G401.6 (cell line): Measurements from ENCODE around the gene RASGEF1B.
A peak's percentile ranks its signal among the peaks of the same experiment; 100 is the strongest.
"Not testable (repeated sequence)": the region's sequence is repeated elsewhere in the genome, so short reads cannot be mapped to it uniquely, and the experiment has no call there.

Source experiments
- FAIRE-seq: peaks from 2 replicates; lab custom pipeline; 2012; peaks lifted over from hg19 to GRCh38; lab: Jason Lieb, UNC

RASGEF1B gene

DNA sequence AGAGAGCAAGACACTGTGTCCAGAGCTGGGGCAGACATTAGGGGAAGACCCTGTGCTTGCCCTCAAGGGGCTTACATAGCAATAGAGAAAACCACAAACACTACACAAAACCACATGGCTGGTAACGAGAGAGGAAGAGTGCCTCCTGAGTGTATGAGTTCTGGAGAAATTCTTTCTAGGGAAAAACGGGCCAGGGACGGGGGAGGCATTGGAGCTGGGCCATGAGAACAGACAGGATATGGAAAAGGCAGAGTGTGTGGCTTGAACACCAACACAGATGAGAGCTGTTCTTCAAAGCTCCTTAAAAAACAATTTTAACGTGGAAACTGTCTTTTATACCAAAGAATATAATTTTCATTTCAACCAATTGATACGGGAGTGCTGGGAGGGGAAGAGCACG is 42.7 kb downstream of the RASGEF1B start:
- no peak for FAIRE-seq

DNA sequence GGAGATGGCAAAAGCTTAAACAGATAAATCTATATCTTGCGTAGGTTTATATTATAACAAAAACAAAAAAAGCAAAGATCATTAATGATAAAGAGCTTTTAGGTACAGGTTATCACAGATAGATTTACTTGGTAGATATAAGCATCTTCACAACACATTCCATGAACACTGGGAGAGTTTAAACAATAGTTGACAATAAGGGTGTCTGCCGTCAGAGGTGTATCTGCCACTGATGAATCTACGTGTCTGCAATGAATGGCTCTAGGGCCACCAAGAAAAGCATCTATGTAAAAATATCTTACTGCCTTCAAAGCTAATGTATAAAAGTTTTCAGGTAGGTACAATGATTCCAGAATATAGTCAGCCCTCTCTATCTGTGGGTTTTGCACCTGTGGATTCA is 43.7 kb downstream of the RASGEF1B start:
- no peak for FAIRE-seq

DNA sequence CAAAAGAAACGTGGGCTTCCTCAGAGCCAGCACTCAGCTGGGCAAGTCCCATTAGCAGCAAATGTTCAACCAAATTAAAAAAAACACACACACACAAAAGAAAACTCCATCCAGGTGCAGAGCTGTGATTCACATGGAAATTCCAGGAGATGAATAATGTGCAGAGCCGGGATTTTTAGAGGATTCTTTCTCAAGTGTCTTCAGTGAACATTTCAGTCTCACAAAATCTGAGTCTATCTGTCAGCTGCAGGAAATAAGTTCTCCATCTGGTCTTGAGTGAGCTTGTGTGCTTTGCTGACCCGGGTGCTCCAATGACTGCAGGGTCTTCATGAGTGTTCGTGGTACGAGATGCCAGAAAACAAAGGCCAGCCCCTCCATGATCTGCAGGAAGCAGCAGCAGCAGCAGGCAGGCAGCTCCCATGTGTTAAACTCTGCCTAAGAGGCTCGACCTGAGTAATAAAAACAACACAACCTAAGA is 44.3 kb downstream of the RASGEF1B start:
- no peak for FAIRE-seq

DNA sequence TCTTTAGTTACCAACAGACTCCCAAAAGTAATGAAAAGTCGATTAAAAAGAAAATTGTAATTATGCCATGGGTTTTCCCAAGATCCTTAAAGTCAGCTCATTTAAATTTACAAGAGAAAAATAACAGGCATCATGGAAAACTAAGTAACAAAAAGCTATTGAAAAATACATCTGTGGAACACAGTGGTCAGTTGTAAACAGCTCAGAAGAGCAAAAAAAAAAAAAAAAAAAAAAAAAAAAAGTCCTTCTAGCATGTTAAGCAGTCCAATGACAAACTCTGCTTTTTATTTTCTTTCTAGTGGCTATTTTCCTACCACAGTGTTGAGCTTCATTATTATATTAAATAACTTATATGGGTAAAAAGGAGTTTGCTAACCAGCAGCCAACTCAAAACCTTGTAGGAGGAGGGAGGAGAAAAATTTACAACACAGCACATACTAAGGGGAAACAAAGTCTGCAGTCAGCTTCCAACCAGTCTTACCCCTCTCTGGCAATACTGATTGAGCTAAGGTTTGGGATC is 44.9 kb downstream of the RASGEF1B start:
- FAIRE-seq, result no peak

DNA sequence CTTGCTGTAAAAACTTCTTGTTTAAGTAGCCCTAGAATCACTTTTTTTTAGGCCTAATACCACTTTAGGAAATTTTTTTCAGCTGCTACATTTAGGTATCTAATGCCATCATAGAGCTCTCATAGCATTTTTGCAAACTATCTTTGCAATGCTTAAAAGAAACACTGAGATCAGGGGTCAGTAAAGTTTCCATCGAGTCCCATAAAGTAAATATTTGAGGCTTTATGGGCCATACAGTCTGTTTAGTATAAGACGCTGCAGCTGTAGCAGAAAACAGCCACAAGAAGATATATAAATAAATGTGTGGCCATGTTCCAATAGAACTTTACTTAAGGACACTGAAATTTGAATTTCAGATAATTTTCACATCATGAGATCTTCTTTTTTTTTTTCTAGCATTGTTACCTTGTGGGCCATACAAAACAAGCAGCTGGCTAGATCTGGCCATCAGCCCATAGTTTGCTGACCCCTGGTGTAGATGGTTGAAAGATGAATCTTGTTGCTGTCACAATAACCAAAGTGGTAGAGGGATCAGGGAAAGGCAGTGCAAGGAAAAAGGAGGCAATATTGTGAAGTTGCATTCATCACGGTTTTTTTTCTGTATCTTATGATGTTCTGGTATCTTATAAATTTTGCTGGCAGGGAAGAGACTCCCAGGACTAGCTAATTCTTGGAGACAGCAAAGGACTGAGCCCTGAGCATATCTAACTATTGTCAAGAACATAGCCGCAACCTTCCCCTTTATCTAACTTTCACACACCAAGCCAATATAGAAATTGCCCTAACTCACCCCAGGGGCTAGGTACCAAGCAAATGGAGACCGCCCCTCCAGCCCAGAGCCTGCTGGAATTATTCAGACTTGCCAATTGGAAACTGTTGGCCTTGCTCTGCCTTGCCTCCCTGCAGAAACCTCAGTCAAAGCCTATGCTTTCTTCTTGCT is 46.6 kb downstream of the RASGEF1B start:
- FAIRE-seq, result no peak

DNA sequence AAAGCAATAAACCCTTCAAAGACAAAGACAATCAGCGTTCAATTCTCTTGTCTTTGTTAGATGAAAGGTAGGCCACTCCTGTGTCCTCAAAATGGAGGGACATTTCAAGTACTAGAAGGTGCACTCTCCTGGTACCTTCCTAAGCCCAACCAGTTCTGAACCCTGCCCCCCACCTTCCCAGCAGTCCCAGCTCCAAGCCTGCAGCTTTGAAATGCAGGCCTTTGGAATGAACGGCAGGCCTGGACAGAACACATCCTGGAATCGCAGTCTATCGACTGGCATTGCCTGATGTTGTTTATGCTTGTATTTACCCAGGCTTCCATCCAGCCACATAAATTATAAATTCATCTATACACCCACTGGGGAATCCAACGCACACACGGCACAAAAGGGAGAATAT is 47.4 kb downstream of the RASGEF1B start:
- FAIRE-seq, result no peak

DNA sequence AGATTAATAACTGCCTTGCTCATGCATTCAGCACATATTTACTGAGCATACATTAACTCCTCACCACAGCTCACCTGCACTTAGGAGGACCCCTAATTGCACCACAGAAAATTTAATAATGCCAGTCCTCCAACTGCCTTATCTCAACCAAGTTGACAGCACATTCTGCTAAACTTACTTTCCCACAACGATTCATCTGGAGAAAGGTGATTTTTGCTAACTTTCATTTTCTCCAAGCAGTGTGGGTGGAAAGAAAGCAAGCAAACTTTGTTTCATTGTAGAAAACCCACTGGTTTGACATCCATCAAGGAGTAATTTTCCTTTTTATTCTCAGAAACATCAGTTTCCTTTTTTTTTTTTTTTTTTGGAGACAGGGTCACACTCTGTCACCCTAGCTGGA is 49.1 kb downstream of the RASGEF1B start:
- no peak for FAIRE-seq

DNA sequence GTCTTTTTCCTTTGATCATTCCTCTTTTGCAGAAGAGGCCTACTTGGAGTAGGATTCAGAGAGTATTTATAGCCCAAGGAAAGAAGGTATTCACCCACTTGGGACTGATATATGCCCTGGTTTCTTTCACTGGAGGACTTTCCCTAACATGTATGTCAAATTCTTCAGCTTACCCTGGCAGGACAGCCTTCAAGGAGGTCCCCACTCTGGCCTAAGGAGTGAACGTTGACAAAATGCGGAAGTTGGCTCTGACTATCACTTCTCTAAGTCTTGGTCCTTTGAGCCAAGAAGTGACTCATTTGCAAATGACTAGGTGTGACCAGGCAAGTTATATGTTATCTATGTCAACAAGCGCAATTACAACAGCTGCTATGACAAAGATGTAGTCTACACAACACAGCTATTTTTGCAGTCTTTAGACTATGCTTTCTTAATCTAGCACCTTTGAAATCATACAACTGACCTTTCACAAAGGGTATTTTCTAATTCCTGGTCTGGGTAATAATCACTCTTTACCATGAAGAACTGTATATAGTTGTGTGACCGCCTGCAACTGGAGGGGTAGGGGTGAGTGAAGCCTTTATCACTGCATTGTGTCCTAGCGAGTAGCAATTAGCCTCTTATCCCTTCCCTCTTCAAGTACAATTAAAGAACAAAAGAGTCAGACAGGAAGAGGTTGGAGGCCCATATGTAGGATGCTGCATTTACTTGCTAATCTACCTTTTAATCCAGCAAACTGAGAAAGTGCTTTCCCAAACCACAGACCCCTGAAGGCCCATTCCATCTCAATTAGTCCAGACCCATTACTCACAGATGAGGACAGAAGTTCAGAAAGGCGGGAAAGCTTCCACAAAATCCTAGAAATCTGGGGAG is 50.1 kb downstream of the RASGEF1B start:
- FAIRE-seq, result no peak

DNA sequence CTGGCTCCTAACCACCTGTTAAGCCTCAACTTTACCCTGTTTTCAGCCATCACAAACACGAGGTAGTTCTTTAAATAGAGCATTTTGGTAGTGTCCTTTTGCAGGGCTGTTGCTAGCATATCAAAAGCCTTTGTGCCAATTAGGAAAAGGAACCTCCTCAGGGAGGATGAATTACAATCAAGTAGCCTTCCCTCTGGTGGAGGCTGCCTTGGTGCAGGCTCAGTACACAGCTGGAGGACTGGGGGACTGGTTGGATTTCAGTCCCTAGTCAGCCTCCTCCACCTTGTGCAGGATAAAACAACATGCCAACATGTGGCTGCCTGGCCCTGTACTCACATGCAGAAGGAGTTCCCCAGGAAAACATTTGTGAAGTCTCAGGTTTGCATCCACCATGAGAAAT is 53.1 kb downstream of the RASGEF1B start:
- no peak for FAIRE-seq

DNA sequence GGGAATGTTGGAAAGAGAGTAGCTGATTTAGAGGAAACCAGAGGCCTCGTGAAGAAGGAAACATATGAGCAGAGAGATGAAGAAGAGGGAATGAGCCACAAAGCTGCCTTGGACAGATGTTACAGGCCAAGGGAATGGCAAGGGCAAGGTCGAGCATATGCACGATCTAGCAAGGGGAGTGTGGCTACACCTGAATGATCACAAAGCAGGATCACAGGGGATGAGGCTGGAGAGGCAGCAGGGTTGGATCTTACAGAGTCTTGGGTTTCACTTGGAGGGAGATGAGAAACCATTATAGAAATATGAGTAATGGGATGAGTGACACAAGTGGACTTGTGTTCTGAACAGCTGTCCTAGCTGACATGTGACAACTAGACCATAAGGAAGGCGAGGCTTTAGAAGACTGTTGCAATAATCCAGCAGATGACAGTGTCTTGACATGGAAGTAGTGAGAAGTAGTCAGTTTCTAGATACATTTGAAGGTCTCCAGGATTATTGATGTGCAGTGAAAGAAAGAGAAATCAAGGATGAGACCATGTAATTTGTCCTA is 58.7 kb downstream of the RASGEF1B start:
- no peak for FAIRE-seq

DNA sequence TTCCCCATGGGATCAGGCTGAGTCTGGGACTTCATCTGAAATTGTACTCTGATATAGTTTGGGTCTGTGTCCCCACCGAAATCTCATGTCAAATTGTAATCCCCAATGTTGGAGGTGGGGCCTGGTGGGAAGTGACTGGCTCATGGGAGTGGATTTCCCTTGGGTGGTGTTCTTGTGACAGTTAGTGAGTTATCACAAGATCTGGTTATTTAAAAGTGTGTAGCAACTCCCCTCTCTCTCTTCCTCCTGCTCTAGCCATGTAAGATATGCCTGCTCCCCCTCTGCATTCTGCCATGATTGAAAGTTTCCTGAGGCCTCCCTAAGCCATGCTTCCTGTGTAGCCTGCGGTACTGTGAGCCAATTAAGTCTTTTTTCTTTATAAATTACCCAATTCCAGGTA is 61.0 kb downstream of the RASGEF1B start:
- FAIRE-seq, result no peak

DNA sequence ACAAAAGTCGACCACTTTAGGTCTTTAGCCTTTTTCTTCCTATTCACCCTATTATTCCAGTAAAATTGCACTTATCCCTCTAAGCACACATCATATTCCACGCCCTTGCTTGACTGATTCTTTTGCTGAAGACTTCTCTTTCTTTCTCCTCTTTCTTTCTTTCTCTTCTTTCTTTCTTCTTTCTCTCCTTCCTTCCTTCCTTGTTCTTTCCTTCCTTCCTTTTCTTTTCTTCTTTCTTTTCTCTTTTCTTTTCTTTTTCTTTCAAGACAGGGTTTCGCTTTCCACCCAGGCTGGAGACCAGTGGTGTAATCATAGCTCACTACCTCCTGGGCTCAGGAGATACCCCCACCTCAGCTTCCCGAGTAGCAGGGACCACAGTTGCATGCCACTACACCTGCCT is 61.9 kb downstream of the RASGEF1B start:
- no peak for FAIRE-seq

DNA sequence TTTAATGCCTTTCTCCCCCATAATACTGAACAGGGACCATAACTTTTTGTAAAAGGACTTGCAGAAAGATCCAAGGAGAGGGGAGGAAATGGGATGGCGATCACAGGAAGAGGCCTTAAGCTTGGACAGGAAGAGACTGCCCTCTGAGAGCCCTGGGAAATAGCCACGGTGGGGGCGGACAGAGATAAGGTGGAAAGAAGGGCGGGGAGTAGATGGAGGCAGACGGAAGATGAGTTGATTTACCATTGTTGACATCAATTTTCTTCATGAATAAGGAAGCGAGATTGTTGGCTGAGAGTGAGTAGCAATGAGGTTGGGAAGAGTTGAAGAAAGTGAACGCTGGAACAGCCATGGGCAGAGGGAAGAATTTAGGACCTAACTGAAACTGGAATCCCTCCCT is 63.4 kb downstream of the RASGEF1B start:
- no peak for FAIRE-seq

DNA sequence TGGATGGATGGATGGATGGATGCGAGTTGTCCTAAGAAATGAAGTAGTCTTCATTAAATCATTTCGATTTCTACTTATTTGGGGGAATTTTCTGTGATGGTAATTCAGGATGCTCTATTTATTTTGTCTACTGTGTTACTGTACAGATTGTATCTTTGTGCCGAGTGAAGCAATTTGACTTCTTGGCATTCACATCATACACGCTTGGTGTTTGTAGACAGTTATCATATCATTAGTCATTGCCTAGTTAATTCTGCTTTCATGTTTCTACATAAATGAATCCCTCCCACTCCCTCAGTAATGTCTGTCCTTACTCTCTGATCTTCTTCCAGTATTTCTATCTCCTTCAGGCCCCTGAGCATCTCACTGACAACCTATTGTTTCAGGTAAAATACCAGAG is 64.0 kb downstream of the RASGEF1B start:
- no peak for FAIRE-seq

DNA sequence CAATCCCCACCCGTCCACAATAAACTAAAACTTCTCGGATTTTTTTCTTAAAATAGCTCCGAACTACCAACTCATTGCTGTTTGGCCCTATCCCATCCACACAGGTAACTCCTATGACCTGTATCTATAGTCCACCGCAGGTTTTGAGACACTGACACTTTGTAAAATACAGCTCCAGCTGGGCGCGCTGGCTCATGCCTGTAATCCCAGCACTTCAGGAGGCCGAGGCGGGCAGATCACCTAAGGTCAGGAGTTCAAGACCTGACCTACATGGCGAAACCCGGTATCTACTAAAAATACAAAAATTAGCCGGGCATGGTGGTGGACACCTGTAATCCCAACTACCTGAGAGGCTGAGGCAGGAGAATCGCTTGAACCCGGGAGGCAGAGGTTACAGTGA is 65.2 kb downstream of the RASGEF1B start:
- not testable (repeated sequence) for FAIRE-seq

DNA sequence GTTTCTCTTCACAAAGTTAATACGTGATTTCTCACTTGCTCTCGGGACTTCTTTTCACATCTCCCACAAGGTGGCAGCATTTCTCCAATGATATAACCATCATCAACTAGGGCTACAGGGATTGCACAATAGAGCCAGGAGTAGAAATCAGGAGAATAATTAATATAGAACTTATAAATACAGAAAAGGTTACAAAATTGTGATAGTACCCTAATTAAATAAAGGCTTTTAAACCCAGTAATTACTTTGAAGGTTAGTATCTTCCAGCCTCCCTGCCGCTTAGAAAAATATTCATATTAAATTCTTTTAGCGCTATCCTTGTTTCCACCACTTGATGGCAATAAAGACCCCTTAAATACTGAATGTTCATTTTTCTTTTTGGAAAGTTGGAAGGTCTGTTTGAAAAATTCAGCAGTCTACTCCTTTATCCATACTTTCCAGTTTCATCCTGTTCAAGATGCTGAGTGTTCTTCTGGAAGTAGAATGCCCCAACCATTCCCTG is 65.8 kb downstream of the RASGEF1B start:
- peak; percentile 95 for FAIRE-seq

DNA sequence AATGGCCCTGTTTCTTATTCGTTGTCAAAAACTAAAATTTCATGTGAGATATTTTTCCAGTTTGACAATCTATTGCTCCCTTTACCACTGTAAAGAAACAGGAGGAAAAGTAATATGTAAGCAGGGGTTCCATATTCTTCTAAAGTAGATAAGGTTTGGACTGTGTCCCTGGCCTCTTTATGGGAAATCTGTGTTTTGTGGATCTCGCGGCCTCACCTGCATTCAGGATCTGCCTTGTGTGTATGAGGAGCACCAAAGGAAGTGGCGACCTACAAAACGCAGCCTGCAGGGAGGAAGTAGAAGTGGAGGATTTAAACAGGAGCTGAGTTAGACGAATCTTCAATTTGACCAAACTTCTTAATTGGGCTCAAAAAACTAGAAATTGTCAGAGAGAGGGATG is 67.0 kb downstream of the RASGEF1B start:
- no peak for FAIRE-seq

DNA sequence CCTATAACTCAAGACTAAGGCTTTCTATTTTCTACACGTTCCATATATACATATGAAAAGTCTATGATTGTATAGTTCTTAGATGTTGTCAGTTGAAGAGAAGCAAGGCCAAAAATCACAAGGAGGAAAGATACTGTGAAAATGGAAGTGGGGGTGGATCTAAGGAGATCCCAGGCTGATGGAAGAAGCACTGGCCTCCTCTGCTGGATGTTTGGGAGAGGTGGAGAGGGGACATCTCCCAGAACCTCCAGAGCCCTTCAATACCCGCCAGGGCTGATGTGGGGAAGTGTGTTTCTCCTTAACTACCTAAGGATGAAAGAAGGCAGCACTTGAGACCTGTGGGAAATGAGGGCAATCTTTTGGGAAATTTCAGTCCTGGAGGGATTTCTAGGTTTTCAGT is 67.4 kb downstream of the RASGEF1B start:
- FAIRE-seq, result no peak

DNA sequence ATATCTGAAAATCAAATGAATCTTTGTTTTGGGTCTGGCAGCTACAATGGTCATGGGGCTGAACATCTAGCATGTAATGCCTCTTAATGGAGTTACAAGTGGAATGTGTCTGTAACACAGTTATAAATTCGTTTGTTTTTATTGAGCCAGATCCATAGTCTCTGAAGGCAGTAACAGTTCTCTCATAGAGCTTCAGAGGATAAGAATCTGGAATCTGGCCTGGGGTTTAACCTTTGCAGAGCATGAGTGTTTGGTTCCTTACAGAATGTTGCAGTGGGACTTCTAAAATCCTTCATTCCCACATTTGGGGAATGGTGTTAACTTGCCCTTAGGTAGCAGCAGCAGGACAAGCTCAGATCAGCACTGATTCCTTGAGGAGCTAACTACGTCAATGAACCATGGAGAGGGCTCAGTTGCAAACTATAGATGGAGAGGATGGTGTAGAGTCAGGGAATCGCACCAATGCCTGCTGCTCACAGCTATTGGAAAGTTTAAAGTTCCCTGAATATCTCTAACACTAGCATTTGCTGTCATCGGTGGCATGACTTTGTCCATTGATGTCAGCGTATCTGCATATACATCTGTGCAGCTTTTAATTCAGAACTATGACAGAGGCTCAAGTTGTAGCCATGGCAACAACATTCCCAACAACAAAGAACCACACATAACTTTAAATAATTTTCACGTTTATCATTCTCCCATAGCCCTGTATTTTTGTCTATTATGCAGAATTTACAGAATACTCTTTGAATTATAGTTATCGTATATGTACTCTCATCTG is 72.2 kb downstream of the RASGEF1B start:
- no peak for FAIRE-seq

DNA sequence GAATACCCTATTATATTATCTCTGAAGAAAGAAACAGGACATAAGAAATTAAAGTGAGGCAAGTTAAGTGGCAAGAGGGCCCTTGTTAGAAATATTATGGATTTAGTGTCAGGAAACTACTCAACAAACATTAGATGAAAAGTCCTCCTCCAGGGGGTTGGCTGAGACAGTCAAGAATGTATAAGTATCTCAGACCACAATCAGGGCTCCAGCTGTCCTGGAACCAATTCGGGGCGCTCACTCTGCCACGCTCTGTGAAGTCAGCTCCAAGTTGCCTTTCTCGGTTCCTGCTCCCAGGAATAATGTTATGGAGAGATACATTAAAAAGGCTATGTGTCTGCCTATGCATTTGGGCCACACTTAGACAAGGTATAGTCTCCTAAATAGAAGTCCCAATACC is 73.3 kb downstream of the RASGEF1B start:
- no peak for FAIRE-seq

DNA sequence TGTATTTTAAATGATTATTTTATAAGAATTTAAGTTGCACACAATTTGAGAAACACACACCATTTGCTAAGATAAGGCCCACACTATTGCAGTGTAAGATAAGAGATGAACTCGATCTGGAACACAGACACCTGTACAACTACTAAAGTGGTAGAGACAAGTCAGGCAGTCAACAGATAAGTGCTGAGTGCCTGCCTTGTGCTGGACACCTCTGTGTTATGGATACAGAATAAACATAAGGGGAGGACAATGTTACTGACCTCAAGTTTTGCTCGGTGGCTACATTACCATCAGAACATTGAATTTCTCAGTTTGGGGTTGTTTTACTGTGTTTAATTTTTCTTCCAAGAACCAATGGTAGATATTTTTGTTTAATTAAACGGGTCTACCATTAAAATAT is 74.1 kb downstream of the RASGEF1B start:
- no peak for FAIRE-seq

DNA sequence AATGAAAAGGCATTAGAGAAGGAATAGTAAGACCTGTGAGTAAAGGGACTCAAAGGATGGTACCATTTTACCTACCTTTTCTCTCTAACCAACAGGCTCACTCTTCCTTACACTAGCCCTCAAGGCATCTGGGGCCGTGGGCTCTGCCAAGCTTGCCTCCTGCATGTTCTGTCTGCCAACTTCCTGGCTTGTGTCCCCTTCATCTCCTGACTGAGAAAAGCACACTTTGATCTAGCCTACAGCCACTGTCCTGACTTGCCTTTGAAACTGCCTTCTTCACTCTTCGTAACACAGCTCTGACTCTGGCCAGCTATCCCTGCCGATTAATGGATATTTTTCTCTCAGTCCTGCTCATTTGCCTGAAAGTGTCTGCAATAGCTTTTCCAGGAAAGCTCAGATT is 76.5 kb downstream of the RASGEF1B start:
- FAIRE-seq, result no peak
